Peyer's patch (tissue), 4 donors: ENCODE results near the gene RBM5. TPM values are rescaled to one million over a fixed set of nuclear protein-coding genes. Genes with fewer than 3 reads are reported as not detected.

ENCODE experiments used
- DNase-seq, 3 donors: peaks; one replicate each; pipeline ENCODE4 v3.0.0-alpha.2; 2017 to 2019
- H3K27ac ChIP-seq, 4 donors: fragments of 200-600 bp; sonication (generic); one replicate each; pipeline ENCODE4 v1.5.1; 2016 to 2019
- H3K27me3 ChIP-seq, 2 donors: fragments of 200-600 bp; sonication (generic); one replicate each; pipeline ENCODE4 v1.5.1; 2019
- H3K36me3 ChIP-seq, 3 donors: fragments of 200-600 bp; sonication (generic); one replicate each; pipeline ENCODE4 v1.5.1; 2016 to 2019
- H3K4me1 ChIP-seq, 4 donors: fragments of 200-600 bp; sonication (generic); one replicate each; pipeline ENCODE4 v1.5.1; 2016 to 2019
- H3K4me3 ChIP-seq, 4 donors: fragments of 200-600 bp; sonication (generic); 1 replicate in 3 of 4; 2 replicates in 1 of 4; pipeline ENCODE4 v1.5.1; 2016 to 2019; ENCODE audit warnings: mild to moderate bottlenecking in 1 of 4
- H3K9me3 ChIP-seq, 4 donors: fragments of 200-600 bp; sonication (generic); one replicate each; pipeline ENCODE4 v1.5.1; 2016 to 2019; ENCODE audit warnings: mild to moderate bottlenecking in 1 of 4
- CTCF ChIP-seq, 6 experiments: fragments of 450-650 bp in 4 of 6; fragments of 200-600 bp in 2 of 6; sonication (generic) in 1 of 6; IDR thresholded peaks; one replicate each; pipeline ENCODE4 v1.5.1; 2017 to 2019; ENCODE audit warnings: antibody characterized with exemption in 6 of 6, mild to moderate bottlenecking in 3 of 6, moderate library complexity in 1 of 6
- POLR2A ChIP-seq, 2 donors: fragments of 450-650 bp; IDR thresholded peaks; one replicate each; pipeline ENCODE4 v1.5.1; 2017; ENCODE audit warnings: antibody characterized with exemption in 2 of 2, mild to moderate bottlenecking in 2 of 2, moderate library complexity in 2 of 2
- total RNA-seq, 4 donors: library from RNA; depleted of rRNA; stranded (reverse); fragments of >200 nt; gene quantifications; one replicate each; pipeline ENCODE4 v1.1.0, GENCODE V29; 2016

RBM5 gene
- total RNA-seq, 4 donors from 2014 or later: 212 to 498 (median 416) TPM

GRCh38 chr3:50100386-50100785 is 11.7 kb downstream of the RBM5 start:
- TF ChIP-seq CTCF (IDR thresholded peaks at IDR 0.05): no peak
- no peak for TF ChIP-seq POLR2A (IDR thresholded peaks at IDR 0.05)
- no peak for DNase-seq
- peaks cover 0 to 100% (median 4%) of the 10 kb centered on the region in 3 donors for H3K36me3 ChIP-seq
- H3K9me3 ChIP-seq: no peaks in the 10 kb centered on the region
- no peak overlapping the region for H3K27ac ChIP-seq
- no peak overlapping the region for H3K4me3 ChIP-seq
- peaks cover 0 to 4% (median 0%) of the 10 kb centered on the region in 4 donors for H3K4me1 ChIP-seq
- H3K27me3 ChIP-seq: no peaks in the 10 kb centered on the region

- Histone ChIP-seq H3K9me3 (no peaks in the 10 kb centered on the region), H3K27me3 (no peaks in the 10 kb centered on the region), H3K27ac (no peak overlapping the region), H3K4me3 (no peak overlapping the region), H3K4me1 (no peaks in the 10 kb centered on the region), H3K36me3 (peaks cover 0 to 100% (median 4%) of the 10 kb centered on the region in 3 donors)
- DNase-seq: no peak
- TF ChIP-seq CTCF (IDR thresholded peaks at IDR 0.05) (no peak), POLR2A (IDR thresholded peaks at IDR 0.05) (no peak)
These were observed 12.5 kb downstream of the RBM5 start for GRCh38 chr3:50100956-50101845.

- Histone ChIP-seq H3K36me3 (peaks cover 0 to 100% (median 4%) of the 10 kb centered on the region in 3 donors), H3K27me3 (no peaks in the 10 kb centered on the region), H3K4me1 (no peaks in the 10 kb centered on the region), H3K27ac (no peak overlapping the region), H3K9me3 (no peaks in the 10 kb centered on the region), H3K4me3 (no peak overlapping the region)
- TF ChIP-seq CTCF (IDR thresholded peaks at IDR 0.05): no peak
- no peak for TF ChIP-seq POLR2A (IDR thresholded peaks at IDR 0.05)
- DNase-seq: no peak
These were observed 13.8 kb downstream of the RBM5 start for GRCh38 chr3:50102558-50102957.

GRCh38 chr3:50111757-50112156 is 23.0 kb downstream of the RBM5 start:
- Histone ChIP-seq H3K9me3 (no peaks in the 10 kb centered on the region), H3K27me3 (no peaks in the 10 kb centered on the region), H3K27ac (no peak overlapping the region), H3K36me3 (peaks cover 0 to 100% (median 19%) of the 10 kb centered on the region in 3 donors), H3K4me3 (no peak overlapping the region), H3K4me1 (no peaks in the 10 kb centered on the region)
- DNase-seq: peak in 1 of 3 donors; percentile 6
- no peak for TF ChIP-seq POLR2A (IDR thresholded peaks at IDR 0.05)
- no peak for TF ChIP-seq CTCF (IDR thresholded peaks at IDR 0.05)

- Histone ChIP-seq H3K27ac (no peak overlapping the region), H3K9me3 (no peaks in the 10 kb centered on the region), H3K4me1 (no peaks in the 10 kb centered on the region), H3K4me3 (no peak overlapping the region), H3K36me3 (peaks cover 0 to 100% (median 19%) of the 10 kb centered on the region in 3 donors), H3K27me3 (no peaks in the 10 kb centered on the region)
- DNase-seq: peak in 1 of 3 donors; percentile 40
- TF ChIP-seq CTCF (IDR thresholded peaks at IDR 0.05) (no peak), POLR2A (IDR thresholded peaks at IDR 0.05) (no peak)
These were observed 23.7 kb downstream of the RBM5 start for GRCh38 chr3:50112462-50112861.
